Thyroid gland (tissue), 4 donors: Measurements from ENCODE around the gene CPT1A.

Source experiments
- CTCF ChIP-seq, 6 experiments: fragments of 200-600 bp in 3 of 6; fragments of 450-650 bp in 3 of 6; sonication (generic) in 3 of 6; IDR thresholded peaks; one replicate each; pipeline ENCODE4 v1.5.1; 2016 to 2019; ENCODE audit warnings: antibody characterized with exemption in 6 of 6, mild to moderate bottlenecking in 2 of 6, inconsistent platforms in 1 of 6, moderate library complexity in 1 of 6
- POLR2A ChIP-seq, 2 donors: fragments of 450-650 bp; IDR thresholded peaks; one replicate each; pipeline ENCODE4 v1.6.1; 2017; ENCODE audit warnings: antibody characterized with exemption in 2 of 2, mild to moderate bottlenecking in 2 of 2, moderate library complexity in 1 of 2

GRCh38 chr11:68782711-68783110, 59.0 kb downstream of the CPT1A start:
- no peak for TF ChIP-seq POLR2A (IDR thresholded peaks at IDR 0.05)
- no peak for TF ChIP-seq CTCF (IDR thresholded peaks at IDR 0.05)
